Subcutaneous adipose tissue (tissue), 4 donors: Measurements from ENCODE around the gene NBEAL2. TPM values are rescaled to one million over a fixed set of nuclear protein-coding genes. Genes with fewer than 3 reads are reported as not detected.

ENCODE experiments used
- CTCF ChIP-seq: fragments of 450-650 bp; IDR thresholded peaks from one replicate; pipeline ENCODE4 v1.5.1; 2016; ENCODE audit warnings: low read depth, mild to moderate bottlenecking, control low read depth, antibody characterized with exemption, moderate library complexity
- total RNA-seq, 4 donors: library from RNA; depleted of rRNA; stranded (reverse); fragments of >200 nt; gene quantifications; one replicate each; pipeline ENCODE4 v1.1.0, GENCODE V29; 2016

Gene NBEAL2
- total RNA-seq, 4 donors from 2014 or later, result 13.4 to 62.2 (median 23.6) TPM

GRCh38 chr3:46939578-46940445, 39.7 kb upstream of the NBEAL2 start:
- TF ChIP-seq CTCF, result no peak

- no peak for TF ChIP-seq CTCF
Observed at GRCh38 chr3:46942076-46942475, 37.4 kb upstream of the NBEAL2 start.

- TF ChIP-seq CTCF, result no peak
Observed at GRCh38 chr3:46942481-46943236, 36.8 kb upstream of the NBEAL2 start.

DNA sequence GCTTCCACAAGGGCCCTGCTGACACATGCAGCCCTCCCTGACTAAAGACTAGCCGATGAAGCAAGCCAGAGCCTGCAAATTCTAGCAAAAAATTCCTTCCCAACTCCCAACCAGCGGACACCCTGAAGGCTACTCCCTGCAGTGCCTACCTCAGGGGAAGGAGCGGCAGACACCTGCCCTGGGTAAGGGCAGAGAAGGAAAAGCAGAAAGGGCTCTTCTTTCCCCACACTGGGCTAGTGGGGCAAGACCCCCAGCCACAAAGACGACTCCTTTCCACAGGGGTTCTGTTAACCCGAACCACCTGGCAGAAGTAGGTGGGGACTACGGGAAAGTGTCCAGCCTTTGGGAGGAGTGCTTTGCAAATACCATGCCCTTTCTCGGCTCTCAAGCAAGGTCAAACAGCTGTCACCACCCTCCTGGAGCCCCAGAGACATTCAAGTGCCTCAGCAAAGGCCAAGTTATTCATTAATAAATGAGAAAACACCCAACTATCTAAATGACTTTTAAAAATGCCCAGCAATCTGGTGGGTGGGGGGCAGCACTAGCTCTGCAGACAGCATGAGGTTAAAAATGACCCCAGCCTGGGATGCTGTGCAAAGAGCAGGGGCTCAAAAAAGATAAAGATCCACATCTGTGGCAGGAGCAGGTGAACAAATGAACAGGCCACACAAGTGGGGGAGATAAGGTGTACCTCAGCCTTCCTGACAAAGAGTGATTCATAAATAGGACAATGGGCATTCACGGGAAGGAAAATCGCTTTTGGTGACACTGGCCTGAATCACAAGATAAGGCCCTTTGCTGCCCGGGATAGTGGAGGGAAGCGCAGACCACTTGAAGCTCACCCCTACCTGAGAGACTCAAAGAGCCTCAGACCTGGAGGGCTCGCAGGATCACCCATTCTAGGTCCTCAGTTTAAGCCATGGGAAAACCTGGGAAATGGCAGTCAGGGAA, 36.0 kb upstream of the NBEAL2 start:
- no peak for TF ChIP-seq CTCF

- TF ChIP-seq CTCF, result no peak
Observed at GRCh38 chr3:46944191-46944590, 35.3 kb upstream of the NBEAL2 start.

GRCh38 chr3:46946416-46946815, 33.0 kb upstream of the NBEAL2 start:
- no peak for TF ChIP-seq CTCF
